ENCODE measurements around the gene GRAP. TPM values are rescaled to one million over a fixed set of nuclear protein-coding genes. Genes with fewer than 3 reads are reported as not detected.
"Not testable (repeated sequence)": the region's sequence is repeated elsewhere in the genome, so short reads cannot be mapped to it uniquely, and the experiment has no call there.

GRAP gene
- total RNA-seq, 1 donor from 2014 or later = 8.5 TPM

- H3K4me3 ChIP-seq; DNase-seq; H3K27ac ChIP-seq; intact Hi-C loops (cut with DNase I); H3K36me3 ChIP-seq; H3K27me3 ChIP-seq (ENCODE audit: low read depth); H3K9me3 ChIP-seq; H3K4me1 ChIP-seq: not testable (repeated sequence)
- peak; percentile 87 to 97 for ATAC-seq
Measured at GRCh38 chr17:19062718-19063325, 16.1 kb upstream of the GRAP start.

GRCh38 chr17:19062009-19062717, 15.4 kb upstream of the GRAP start:
- intact Hi-C loops (cut with DNase I); H3K27me3 ChIP-seq (ENCODE audit: low read depth); H3K9me3 ChIP-seq; H3K36me3 ChIP-seq; H3K4me1 ChIP-seq: not testable (repeated sequence)
- Histone ChIP-seq H3K27ac (peak overlapping the region; percentile 49), H3K4me3 (peak overlapping the region; percentile 25)
- peak; percentile 50 for DNase-seq
- ATAC-seq = peak; percentile 25 to 30

DNA sequence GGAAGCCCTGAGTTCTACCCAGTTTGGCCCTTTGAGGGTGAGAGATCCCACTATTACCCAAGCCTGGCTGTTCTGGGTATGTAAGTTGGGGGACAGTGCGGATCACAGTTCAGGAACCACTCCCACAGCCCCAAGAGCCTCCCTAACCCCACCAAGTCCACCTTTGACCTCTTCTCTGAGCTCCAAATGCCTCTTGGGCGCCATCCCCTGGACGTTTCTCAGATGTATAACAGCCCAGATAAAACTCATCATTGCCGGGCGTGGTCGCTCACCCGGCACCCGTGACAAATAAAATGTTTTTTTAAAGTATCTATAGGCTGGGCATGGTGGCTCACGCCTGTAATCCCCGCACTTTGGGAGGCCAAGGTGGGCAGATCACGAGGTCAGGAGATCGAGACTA, 8.7 kb upstream of the GRAP start:
- H3K27ac ChIP-seq; H3K27me3 ChIP-seq (ENCODE audit: low read depth); H3K36me3 ChIP-seq; H3K4me3 ChIP-seq; DNase-seq; intact Hi-C loops (cut with DNase I); H3K4me1 ChIP-seq; H3K9me3 ChIP-seq: not testable (repeated sequence)
- ATAC-seq = peak; percentile 72 to 76

- H3K27me3 ChIP-seq (ENCODE audit: low read depth); H3K4me3 ChIP-seq; H3K36me3 ChIP-seq; H3K4me1 ChIP-seq; DNase-seq; H3K9me3 ChIP-seq; ATAC-seq; intact Hi-C loops (cut with DNase I); H3K27ac ChIP-seq: not testable (repeated sequence)
Measured at GRCh38 chr17:19048826-19049225, 2.1 kb upstream of the GRAP start.

- H3K27me3 ChIP-seq (ENCODE audit: low read depth); intact Hi-C loops (cut with DNase I); H3K9me3 ChIP-seq; DNase-seq; H3K4me1 ChIP-seq; H3K27ac ChIP-seq; H3K36me3 ChIP-seq; ATAC-seq; H3K4me3 ChIP-seq: not testable (repeated sequence)
Measured at GRCh38 chr17:19047510-19047909, 753 bp upstream of the GRAP start.

- ATAC-seq; H3K4me1 ChIP-seq; H3K9me3 ChIP-seq; H3K27me3 ChIP-seq (ENCODE audit: low read depth); H3K27ac ChIP-seq; intact Hi-C loops (cut with DNase I); DNase-seq; H3K36me3 ChIP-seq; H3K4me3 ChIP-seq: not testable (repeated sequence)
Measured at GRCh38 chr17:19044643-19045042, 2.1 kb downstream of the GRAP start.

- H3K9me3 ChIP-seq; DNase-seq; H3K27me3 ChIP-seq (ENCODE audit: low read depth); intact Hi-C loops (cut with DNase I); ATAC-seq; H3K4me1 ChIP-seq; H3K27ac ChIP-seq; H3K4me3 ChIP-seq; H3K36me3 ChIP-seq: not testable (repeated sequence)
Measured at GRCh38 chr17:19043032-19043431, 3.7 kb downstream of the GRAP start.

DNA sequence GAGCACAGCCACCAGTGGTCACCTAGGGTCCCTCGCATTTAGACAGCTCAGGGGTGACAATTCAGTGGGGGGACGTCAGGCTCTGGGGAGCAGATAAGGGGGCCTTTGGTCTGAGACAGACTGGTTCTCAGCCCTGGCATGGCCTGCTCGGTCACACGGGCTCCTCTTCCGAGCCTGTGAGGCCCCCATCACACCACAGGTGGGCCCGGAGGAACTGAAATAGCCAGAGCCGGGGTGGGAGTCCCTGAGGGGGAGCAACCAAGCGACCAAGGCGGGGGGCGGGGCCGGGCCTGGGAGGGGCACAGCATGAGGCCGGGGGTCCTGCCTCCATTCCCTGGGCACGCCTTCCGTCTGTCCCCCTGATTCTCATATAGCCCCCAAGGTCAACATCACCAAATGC, 4.4 kb downstream of the GRAP start:
- H3K4me1 ChIP-seq; H3K27me3 ChIP-seq (ENCODE audit: low read depth); H3K9me3 ChIP-seq; DNase-seq; H3K27ac ChIP-seq; H3K36me3 ChIP-seq; intact Hi-C loops (cut with DNase I); ATAC-seq; H3K4me3 ChIP-seq: not testable (repeated sequence)

- DNase-seq; H3K9me3 ChIP-seq; H3K27ac ChIP-seq; H3K36me3 ChIP-seq; H3K4me1 ChIP-seq; intact Hi-C loops (cut with DNase I); H3K4me3 ChIP-seq; H3K27me3 ChIP-seq (ENCODE audit: low read depth); ATAC-seq: not testable (repeated sequence)
Measured at GRCh38 chr17:19041871-19042270, 4.9 kb downstream of the GRAP start.

DNA sequence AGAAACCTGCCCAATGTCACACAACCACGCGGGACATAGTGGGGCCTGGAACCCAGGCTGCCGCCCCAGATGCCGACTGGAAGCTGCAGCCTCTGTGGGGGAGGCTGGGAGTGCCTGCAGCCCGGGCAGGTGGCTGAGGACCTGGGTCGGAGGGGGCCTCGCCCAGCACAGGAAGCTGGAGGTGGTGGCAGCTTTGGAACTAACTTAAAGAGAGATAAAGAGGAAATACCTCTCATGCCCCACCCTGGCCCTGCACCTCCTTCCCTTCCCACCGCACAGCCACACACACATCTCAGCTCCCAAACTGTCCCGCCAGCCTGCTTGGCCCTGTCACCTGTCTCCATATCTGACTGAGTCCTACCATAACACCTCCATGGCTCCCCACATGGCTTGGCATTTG, 6.4 kb downstream of the GRAP start:
- H3K27me3 ChIP-seq (ENCODE audit: low read depth); ATAC-seq; DNase-seq; H3K9me3 ChIP-seq; intact Hi-C loops (cut with DNase I); H3K27ac ChIP-seq; H3K4me1 ChIP-seq; H3K4me3 ChIP-seq; H3K36me3 ChIP-seq: not testable (repeated sequence)

- ATAC-seq = peak in 1 of 2 donors; percentile 5
- intact Hi-C loops (cut with DNase I); H3K9me3 ChIP-seq; H3K4me3 ChIP-seq; DNase-seq; H3K4me1 ChIP-seq; H3K27me3 ChIP-seq (ENCODE audit: low read depth); H3K36me3 ChIP-seq; H3K27ac ChIP-seq: not testable (repeated sequence)
Measured at GRCh38 chr17:19038730-19039129, 8.0 kb downstream of the GRAP start.

- H3K9me3 ChIP-seq; H3K4me1 ChIP-seq; DNase-seq; H3K27me3 ChIP-seq (ENCODE audit: low read depth); H3K36me3 ChIP-seq; H3K4me3 ChIP-seq; H3K27ac ChIP-seq; intact Hi-C loops (cut with DNase I): not testable (repeated sequence)
- peak; percentile 50 to 66 for ATAC-seq
Measured at GRCh38 chr17:19038007-19038406, 8.8 kb downstream of the GRAP start.

DNA sequence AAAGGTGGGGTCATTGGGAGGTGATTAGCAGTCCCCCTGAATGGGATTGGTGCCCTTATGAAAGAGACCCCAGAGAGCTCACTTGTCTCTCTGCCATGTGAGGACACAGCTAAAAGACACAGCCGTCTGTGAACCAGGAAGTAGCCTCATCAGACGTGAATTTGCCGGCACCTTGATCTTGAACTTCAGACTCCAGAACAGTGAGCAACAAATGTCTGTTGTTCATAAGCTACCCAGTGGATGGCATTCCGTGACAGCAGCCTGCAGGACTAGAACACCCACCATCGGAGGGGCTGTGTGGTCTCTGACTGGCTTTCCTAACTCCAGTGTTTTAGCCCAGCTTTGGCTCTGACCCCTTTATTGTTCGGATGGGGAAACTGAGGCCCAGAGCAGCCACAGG, 9.2 kb downstream of the GRAP start:
- H3K27me3 ChIP-seq (ENCODE audit: low read depth); H3K9me3 ChIP-seq; H3K36me3 ChIP-seq; DNase-seq; H3K4me3 ChIP-seq; intact Hi-C loops (cut with DNase I); H3K4me1 ChIP-seq; ATAC-seq; H3K27ac ChIP-seq: not testable (repeated sequence)

GRCh38 chr17:19036186-19036585, 10.6 kb downstream of the GRAP start:
- H3K36me3 ChIP-seq; DNase-seq; H3K27ac ChIP-seq; H3K4me1 ChIP-seq; H3K4me3 ChIP-seq; H3K27me3 ChIP-seq (ENCODE audit: low read depth); intact Hi-C loops (cut with DNase I); H3K9me3 ChIP-seq; ATAC-seq: not testable (repeated sequence)

All from lower lobe of right lung (tissue), 2 donors.